Activated T-helper 1 cell treated with Interleukin-2 at 50 U/mL for 16 hours (primary cell): ENCODE data around the gene NEK10.

ENCODE experiments used
- DNase-seq: peaks from one replicate; pipeline ENCODE4 v3.0.0-alpha.2; 2020; ENCODE audit warnings: low read depth

Gene NEK10

GRCh38 chr3:27095553-27096222 is 273.5 kb downstream of the NEK10 start:
- no peak for DNase-seq

GRCh38 chr3:27094721-27095120 is 274.5 kb downstream of the NEK10 start:
- DNase-seq: no peak

GRCh38 chr3:27093771-27094170 is 275.4 kb downstream of the NEK10 start:
- no peak for DNase-seq

GRCh38 chr3:27090275-27091041 is 278.7 kb downstream of the NEK10 start:
- no peak for DNase-seq

GRCh38 chr3:27089645-27090044 is 279.5 kb downstream of the NEK10 start:
- DNase-seq: no peak

GRCh38 chr3:27089068-27089467 is 280.1 kb downstream of the NEK10 start:
- DNase-seq: no peak

GRCh38 chr3:27085829-27086730 is 283.1 kb downstream of the NEK10 start:
- no peak for DNase-seq

- DNase-seq: no peak
Measured at GRCh38 chr3:27081992-27082607, 287.1 kb downstream of the NEK10 start.

- no peak for DNase-seq
Measured at GRCh38 chr3:27081566-27081965, 287.6 kb downstream of the NEK10 start.

GRCh38 chr3:27080258-27080525 is 289.0 kb downstream of the NEK10 start:
- no peak for DNase-seq

GRCh38 chr3:27079427-27080257 is 289.5 kb downstream of the NEK10 start:
- DNase-seq: no peak

GRCh38 chr3:27078246-27078913 is 290.8 kb downstream of the NEK10 start:
- DNase-seq: no peak

GRCh38 chr3:27076815-27077630 is 292.2 kb downstream of the NEK10 start:
- no peak for DNase-seq

- DNase-seq: no peak
Measured at GRCh38 chr3:27074914-27075313, 294.3 kb downstream of the NEK10 start.

- no peak for DNase-seq
Measured at GRCh38 chr3:27073912-27074311, 295.3 kb downstream of the NEK10 start.

- no peak for DNase-seq
Measured at GRCh38 chr3:27072810-27073651, 296.2 kb downstream of the NEK10 start.

- no peak for DNase-seq
Measured at GRCh38 chr3:27060336-27060735, 308.8 kb downstream of the NEK10 start.
